H1 (cell line): Measurements from ENCODE around the gene FGB. TPM values are rescaled to one million over a fixed set of nuclear protein-coding genes. Genes with fewer than 3 reads are reported as not detected.

Experiments used
- BACH1 ChIP-seq: IDR thresholded peaks from 2 replicates; pipeline ENCODE4 v1.6.1; 2012; ENCODE audit warnings: low read length, improper control_type of control experiment
- CBX8 ChIP-seq: fragments of 300-800, 300-1000 bp; sonication (generic); IDR thresholded peaks from 2 replicates; pipeline ENCODE4 v1.7.1; 2016; ENCODE audit warnings: low read depth, low read length, borderline replicate concordance
- MAFK ChIP-seq: IDR thresholded peaks from 2 replicates; pipeline ENCODE4 v1.6.1; 2012; ENCODE audit warnings: low read depth, mild to moderate bottlenecking, improper control_type of control experiment, low read length
- SIRT6 ChIP-seq: IDR thresholded peaks from one replicate; pipeline ENCODE4 v1.7.1; 2012; ENCODE audit warnings: low read length, inconsistent platforms
- SP4 ChIP-seq: IDR thresholded peaks from 2 replicates; pipeline ENCODE4 v1.6.1; 2012; ENCODE audit warnings: low read length, inconsistent platforms
- SUZ12 ChIP-seq: fragments of 200-600 bp; sonication (generic); IDR thresholded peaks from 2 replicates; pipeline ENCODE4 v1.6.1; 2012; ENCODE audit warnings: mild to moderate bottlenecking, inconsistent platforms, low read length, moderate library complexity, mixed read lengths
- YY1 ChIP-seq: IDR thresholded peaks from 2 replicates; pipeline ENCODE4 v1.6.1; 2011; ENCODE audit warnings: low read depth, mild to moderate bottlenecking, low read length
- ZNF274 ChIP-seq: IDR thresholded peaks from 2 replicates; pipeline ENCODE4 v1.7.0; 2012; ENCODE audit warnings: low read length, borderline replicate concordance; ENCODE audit errors: extremely low read depth
- polyA plus RNA-seq, 7 experiments: library from polyadenylated mRNA; depleted of rRNA in 3 of 7; stranded (reverse) in 5 of 7; unstranded in 2 of 7; fragments of >200 nt in 5 of 7; fragments of 200-250 nt in 2 of 7; gene quantifications; 1 replicate in 5 of 7; 2 replicates in 1 of 7; 4 replicates in 1 of 7; pipeline versions ENCODE4 v1.2.1 to v1.2.3, GENCODE V29; 2011 to 2013; ENCODE audit warnings: missing spikeins in 2 of 7, mixed read lengths in 2 of 7
- total RNA-seq: library from RNA; stranded (reverse); fragmentation: NEBNext Ultra II Directional; extraction: Animal tissue kit (Norgen Biotek cat#: 25700); gene quantifications from 2 replicates; pipeline ENCODE4 v1.2.1, GENCODE V29; 2021
- TF ChIP-seq, protein P1 (sequence below): fragments of 300-600 bp; sonication (generic); IDR thresholded peaks from 2 replicates; pipeline ENCODE4 v1.7.1; 2012; ENCODE audit warnings: low read length, moderate library complexity, mild to moderate bottlenecking, inconsistent platforms; ENCODE audit not compliant: insufficient replicate concordance

FGB gene
- total and polyA plus RNA-seq, 2 of the 8 experiments (the other 6 are each of a cell fraction or from before 2014, with no cell fraction given) = not detected

GRCh38 chr4:154542271-154542879, 20.4 kb upstream of the FGB start (continued):
- TF ChIP-seq, protein P1, sequence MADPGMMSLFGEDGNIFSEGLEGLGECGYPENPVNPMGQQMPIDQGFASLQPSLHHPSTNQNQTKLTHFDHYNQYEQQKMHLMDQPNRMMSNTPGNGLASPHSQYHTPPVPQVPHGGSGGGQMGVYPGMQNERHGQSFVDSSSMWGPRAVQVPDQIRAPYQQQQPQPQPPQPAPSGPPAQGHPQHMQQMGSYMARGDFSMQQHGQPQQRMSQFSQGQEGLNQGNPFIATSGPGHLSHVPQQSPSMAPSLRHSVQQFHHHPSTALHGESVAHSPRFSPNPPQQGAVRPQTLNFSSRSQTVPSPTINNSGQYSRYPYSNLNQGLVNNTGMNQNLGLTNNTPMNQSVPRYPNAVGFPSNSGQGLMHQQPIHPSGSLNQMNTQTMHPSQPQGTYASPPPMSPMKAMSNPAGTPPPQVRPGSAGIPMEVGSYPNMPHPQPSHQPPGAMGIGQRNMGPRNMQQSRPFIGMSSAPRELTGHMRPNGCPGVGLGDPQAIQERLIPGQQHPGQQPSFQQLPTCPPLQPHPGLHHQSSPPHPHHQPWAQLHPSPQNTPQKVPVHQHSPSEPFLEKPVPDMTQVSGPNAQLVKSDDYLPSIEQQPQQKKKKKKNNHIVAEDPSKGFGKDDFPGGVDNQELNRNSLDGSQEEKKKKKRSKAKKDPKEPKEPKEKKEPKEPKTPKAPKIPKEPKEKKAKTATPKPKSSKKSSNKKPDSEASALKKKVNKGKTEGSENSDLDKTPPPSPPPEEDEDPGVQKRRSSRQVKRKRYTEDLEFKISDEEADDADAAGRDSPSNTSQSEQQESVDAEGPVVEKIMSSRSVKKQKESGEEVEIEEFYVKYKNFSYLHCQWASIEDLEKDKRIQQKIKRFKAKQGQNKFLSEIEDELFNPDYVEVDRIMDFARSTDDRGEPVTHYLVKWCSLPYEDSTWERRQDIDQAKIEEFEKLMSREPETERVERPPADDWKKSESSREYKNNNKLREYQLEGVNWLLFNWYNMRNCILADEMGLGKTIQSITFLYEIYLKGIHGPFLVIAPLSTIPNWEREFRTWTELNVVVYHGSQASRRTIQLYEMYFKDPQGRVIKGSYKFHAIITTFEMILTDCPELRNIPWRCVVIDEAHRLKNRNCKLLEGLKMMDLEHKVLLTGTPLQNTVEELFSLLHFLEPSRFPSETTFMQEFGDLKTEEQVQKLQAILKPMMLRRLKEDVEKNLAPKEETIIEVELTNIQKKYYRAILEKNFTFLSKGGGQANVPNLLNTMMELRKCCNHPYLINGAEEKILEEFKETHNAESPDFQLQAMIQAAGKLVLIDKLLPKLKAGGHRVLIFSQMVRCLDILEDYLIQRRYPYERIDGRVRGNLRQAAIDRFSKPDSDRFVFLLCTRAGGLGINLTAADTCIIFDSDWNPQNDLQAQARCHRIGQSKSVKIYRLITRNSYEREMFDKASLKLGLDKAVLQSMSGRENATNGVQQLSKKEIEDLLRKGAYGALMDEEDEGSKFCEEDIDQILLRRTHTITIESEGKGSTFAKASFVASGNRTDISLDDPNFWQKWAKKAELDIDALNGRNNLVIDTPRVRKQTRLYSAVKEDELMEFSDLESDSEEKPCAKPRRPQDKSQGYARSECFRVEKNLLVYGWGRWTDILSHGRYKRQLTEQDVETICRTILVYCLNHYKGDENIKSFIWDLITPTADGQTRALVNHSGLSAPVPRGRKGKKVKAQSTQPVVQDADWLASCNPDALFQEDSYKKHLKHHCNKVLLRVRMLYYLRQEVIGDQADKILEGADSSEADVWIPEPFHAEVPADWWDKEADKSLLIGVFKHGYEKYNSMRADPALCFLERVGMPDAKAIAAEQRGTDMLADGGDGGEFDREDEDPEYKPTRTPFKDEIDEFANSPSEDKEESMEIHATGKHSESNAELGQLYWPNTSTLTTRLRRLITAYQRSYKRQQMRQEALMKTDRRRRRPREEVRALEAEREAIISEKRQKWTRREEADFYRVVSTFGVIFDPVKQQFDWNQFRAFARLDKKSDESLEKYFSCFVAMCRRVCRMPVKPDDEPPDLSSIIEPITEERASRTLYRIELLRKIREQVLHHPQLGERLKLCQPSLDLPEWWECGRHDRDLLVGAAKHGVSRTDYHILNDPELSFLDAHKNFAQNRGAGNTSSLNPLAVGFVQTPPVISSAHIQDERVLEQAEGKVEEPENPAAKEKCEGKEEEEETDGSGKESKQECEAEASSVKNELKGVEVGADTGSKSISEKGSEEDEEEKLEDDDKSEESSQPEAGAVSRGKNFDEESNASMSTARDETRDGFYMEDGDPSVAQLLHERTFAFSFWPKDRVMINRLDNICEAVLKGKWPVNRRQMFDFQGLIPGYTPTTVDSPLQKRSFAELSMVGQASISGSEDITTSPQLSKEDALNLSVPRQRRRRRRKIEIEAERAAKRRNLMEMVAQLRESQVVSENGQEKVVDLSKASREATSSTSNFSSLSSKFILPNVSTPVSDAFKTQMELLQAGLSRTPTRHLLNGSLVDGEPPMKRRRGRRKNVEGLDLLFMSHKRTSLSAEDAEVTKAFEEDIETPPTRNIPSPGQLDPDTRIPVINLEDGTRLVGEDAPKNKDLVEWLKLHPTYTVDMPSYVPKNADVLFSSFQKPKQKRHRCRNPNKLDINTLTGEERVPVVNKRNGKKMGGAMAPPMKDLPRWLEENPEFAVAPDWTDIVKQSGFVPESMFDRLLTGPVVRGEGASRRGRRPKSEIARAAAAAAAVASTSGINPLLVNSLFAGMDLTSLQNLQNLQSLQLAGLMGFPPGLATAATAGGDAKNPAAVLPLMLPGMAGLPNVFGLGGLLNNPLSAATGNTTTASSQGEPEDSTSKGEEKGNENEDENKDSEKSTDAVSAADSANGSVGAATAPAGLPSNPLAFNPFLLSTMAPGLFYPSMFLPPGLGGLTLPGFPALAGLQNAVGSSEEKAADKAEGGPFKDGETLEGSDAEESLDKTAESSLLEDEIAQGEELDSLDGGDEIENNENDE = no peak
- TF ChIP-seq SP4 = no peak
- TF ChIP-seq MAFK = no peak
- TF ChIP-seq ZNF274 = no peak
- no peak for TF ChIP-seq CBX8
- TF ChIP-seq SUZ12 = no peak
- no peak for TF ChIP-seq BACH1
- TF ChIP-seq SIRT6 = no peak
- TF ChIP-seq YY1 = no peak
